Measurements from ENCODE around the gene TM9SF2.

Gene TM9SF2

DNA sequence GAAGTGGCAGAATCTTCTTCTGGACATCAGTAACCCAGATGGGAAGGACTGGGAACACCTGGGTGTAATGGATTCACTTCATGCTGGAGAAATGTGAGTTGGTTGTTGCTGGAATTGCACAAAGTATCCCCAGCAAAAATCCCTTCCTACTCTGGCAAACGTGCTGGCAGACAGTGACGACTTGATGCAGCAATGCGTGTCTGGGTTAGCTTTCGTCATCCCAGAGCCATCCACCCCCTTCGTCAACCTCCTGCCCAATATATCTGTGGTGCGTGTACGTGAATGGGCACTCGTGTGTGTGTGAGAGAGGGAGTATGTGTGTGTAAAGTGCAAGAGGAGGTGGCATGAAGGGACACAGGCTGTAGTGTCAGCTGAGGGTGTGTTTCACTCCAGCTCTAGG, 70.9 kb downstream of the TM9SF2 start:
- TF ChIP-seq GATA3 (IDR thresholded peaks at IDR 0.05; ENCODE audit: low read depth, low read length) (no peak), GATA2 (IDR thresholded peaks at IDR 0.05; ENCODE audit: low read depth, low read length) (no peak)

DNA sequence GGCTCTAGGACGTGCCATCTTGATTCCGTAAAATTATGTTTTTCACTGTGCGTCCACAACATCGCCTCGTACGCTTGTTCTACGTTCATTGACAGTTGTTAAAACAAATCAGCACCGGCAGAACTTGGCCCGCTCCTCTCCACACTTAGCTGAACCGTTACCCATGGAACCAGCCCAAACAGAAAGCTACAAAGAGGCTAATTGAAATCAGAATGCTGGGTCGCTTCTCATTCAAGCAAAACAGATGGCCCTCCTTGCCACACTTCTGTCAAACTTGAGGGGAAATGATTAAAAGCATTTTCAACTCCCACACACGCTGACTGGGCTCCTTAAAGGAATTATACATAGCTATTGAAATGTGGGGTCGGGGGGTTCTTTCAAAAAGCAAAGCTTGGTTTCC, 71.6 kb downstream of the TM9SF2 start:
- TF ChIP-seq GATA2 (IDR thresholded peaks at IDR 0.05; ENCODE audit: low read depth, low read length) (no peak), GATA3 (IDR thresholded peaks at IDR 0.05; ENCODE audit: low read depth, low read length) (no peak)

DNA sequence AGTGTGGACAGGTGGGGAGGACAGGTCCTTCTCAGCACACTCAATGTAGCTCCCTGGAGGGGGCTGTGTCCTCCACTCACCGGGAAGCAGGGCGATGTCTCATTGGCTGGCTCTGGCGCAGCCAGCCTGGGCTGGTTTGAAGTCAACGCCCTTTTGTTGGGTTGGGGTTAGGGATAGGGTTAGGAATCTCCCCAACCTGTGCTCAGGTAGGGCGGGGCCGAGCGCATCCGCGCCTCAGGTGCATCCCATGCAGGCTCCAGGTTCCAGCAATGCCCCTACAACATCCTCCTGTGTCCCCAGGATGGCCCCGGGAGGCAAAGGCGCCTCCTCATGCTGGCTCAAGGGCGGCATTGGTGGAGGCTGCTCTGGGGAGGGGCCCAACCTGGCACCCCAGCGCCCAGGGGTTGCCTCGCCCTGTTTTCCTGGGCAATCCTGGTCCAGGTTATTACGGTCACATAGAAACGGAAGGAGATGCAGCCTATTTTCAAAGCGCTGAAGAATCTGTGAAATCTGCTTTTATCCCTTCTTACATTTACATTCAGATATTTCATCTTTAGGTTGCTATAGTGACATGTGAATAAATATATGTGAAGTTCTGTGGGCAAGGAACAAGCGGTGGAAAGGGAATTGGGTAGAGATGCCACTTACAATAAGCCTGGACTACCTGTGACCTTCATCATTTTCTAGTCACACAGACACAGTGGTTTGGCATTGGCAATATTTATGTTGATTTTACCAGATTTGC, 74.3 kb downstream of the TM9SF2 start:
- no peak for TF ChIP-seq GATA3 (IDR thresholded peaks at IDR 0.05; ENCODE audit: low read depth, low read length)
- TF ChIP-seq GATA2 (IDR thresholded peaks at IDR 0.05; ENCODE audit: low read depth, low read length): no peak

DNA sequence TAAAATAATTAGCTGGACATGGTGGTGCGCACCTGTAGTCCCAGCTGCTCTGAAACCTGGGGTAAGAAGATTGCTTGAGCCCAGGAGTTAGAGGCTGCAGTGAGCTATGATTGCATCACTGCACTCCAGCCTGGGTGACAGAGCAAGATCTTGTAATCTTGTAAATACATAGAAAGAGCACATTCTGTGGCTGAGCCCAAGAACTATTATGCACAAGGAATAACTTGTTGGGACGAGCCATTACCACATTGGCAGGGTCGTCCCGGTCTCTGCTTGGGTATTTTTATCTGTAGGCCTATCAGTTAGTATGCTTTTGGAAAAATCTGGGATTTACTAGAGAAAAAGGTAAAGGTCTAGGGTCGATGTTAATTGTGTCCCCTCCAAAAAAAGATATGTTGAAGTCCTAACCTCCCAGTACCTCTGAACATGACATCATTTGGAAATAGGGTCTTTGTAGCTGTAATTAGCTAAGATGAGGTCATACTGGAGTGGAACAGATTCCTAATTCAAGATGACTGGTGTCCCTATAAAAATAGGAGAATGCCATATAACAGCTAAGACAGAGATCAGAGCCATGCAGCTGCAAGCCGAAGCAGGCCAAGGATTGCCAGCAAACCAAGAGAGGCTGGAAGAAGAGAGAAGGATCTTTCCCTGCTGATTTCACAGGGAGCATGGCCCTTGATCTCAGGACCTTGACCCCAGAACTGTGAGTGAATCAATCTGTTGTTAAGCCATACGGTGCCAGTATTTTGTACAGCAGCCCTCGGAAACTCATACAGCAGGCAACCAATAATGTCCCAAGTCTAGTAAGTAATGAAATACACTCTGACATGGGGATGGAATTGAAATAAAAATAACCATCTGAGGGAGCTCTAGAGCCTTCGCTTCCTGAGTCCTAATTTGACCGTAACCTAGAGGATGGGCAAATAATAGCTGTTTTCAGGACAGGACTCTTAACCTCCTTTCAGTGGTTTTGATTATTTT, 77.0 kb downstream of the TM9SF2 start:
- TF ChIP-seq GATA3 (IDR thresholded peaks at IDR 0.05; ENCODE audit: low read depth, low read length) (no peak), GATA2 (IDR thresholded peaks at IDR 0.05; ENCODE audit: low read depth, low read length) (no peak)

DNA sequence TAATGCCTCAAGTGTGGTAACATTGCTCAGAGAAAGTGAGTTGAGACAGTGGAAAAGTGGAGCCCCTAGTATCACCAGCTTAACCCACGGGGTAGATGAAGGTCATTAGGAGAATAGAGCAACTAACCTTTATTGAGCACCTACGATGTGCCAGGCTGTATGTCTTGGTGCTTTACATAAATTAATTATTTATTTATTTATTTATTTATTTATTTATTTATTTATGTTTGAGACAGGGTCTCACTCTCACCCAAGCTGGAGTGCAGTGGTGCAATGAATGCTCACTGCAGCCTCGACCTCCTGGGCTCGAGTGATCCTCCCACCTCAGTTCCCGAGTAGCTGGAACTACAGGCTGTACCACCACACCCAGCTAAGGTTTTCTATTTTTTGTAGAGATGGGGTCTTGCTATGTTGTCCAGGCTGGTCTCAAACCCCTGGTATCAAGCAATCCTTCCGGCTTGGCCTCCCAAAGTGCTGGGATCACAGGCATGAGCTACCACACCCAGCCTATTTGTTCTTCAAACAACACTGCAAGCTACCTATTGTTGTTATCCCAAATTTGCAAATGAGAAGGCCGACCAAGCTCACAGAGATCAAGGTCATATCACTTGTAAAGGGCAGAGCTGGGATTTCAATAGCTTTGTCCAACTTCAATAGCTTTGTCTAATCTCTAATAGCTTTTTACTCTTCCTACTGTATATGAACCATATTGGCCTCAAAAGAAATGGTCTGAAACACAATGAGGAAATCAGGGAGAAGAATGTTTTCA, 79.4 kb downstream of the TM9SF2 start:
- TF ChIP-seq GATA2 (IDR thresholded peaks at IDR 0.05; ENCODE audit: low read depth, low read length): no peak
- TF ChIP-seq GATA3 (IDR thresholded peaks at IDR 0.05; ENCODE audit: low read depth, low read length): no peak

DNA sequence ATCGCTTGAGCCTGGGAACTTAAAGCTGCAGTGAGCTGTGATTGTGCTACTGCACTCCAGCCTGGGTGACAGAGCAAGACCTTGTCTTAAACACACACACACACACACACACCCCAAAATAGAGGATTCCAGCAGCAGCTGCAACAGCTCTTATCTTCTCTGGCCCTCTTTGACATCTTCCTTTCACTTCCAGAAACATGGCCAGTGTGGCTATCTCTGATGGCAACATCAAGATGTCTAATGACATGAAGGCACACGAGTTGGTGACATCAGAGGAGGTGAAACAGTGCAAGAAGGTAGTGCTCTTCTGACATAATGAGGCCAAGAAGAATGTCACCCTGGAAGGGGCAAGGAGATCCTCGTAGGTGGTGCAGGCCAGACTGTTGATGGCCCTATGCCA, 81.2 kb downstream of the TM9SF2 start:
- TF ChIP-seq GATA2 (IDR thresholded peaks at IDR 0.05; ENCODE audit: low read depth, low read length): no peak
- TF ChIP-seq GATA3 (IDR thresholded peaks at IDR 0.05; ENCODE audit: low read depth, low read length): no peak

DNA sequence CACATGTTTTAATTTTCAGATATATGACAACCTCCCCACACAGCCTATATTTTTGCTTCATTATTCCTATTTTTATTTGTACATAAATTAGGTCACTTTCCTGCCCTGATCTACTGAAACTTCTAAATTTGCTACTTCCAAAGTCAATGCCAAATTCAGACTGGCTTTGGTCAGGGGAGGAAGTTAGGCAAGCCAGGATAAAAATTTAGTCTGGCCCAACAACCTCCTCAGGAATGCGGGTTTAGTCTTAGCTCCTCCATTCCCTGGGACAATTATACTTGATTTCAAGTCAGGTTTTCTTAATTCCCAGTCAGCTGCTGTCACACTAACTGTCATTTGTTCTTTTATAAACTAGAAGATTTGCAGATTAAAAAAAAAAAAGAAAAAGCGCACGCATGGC, 84.3 kb downstream of the TM9SF2 start:
- no peak for TF ChIP-seq GATA2 (IDR thresholded peaks at IDR 0.05; ENCODE audit: low read depth, low read length)
- TF ChIP-seq GATA3 (IDR thresholded peaks at IDR 0.05; ENCODE audit: low read depth, low read length): no peak

DNA sequence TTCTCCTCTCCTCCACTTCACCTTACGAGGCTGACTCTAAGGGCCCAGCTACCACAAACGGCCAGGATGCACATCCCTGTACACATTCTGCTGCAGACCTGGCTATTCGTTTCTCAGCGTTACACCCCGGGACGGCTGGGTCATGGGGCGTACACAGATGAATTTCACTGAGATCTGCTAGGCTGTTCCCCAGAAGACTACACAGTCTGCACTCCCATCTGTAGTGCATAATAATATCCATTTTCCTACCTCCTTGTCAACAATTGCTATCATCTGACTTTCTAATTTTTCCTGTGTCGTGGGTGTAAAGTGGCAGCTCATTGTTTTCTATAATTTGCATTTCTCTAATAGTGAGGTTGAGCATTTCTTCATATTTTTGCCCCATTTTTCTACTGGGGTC, 85.7 kb downstream of the TM9SF2 start:
- TF ChIP-seq GATA3 (IDR thresholded peaks at IDR 0.05; ENCODE audit: low read depth, low read length): no peak
- no peak for TF ChIP-seq GATA2 (IDR thresholded peaks at IDR 0.05; ENCODE audit: low read depth, low read length)

DNA sequence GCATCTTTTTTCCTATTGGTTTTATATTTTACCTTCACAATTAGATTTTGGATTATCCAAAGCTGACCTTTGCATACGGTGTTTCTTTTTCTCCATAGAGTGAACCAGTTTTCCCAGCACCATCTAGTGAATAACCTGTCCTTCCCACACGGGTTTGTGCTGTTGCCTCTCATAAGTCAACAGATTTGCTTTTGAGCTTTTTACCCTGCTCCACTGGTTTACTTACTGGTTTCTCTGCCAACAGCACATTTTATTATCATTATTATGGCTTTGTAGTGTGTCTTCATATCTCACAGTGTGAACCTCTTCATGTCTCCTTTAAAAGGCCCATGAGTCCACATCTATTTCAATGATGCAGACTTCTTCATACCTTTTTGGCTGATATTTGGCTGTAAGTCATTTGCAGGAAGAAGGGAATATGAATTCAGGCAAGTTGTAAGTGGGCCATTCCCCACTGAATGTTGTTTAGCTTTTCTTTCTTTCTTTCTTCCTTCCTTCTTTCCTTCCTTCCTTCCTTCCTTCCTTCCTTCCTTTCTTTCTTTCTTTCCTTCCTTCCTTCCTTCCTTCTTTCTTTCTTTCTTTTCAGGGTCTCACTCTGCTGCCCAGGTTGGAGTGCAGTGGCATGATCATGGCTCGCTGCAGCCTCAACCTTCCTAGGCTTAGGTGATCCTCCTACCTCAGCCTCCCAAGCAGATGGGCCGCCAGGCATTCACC, 86.8 kb downstream of the TM9SF2 start:
- no peak for TF ChIP-seq GATA3 (IDR thresholded peaks at IDR 0.05; ENCODE audit: low read depth, low read length)

DNA sequence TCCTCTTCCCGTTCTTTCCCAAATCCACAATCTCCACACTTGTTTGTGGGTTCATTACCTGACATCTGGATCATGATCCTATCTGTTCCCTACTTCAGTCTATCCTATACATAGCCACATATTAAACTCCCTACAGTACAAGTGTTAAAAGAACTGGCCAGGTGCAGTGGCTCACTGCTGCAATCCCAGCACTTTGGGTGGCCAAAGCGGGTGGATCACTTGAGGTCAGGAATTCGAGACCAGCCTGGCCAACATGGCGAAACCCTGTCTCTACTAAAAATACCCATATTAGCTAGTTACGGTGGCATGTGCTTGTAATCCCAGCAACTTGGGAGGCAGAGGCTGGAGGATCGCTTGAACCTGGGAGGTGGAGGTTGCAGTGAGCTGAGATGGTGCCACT, 88.3 kb downstream of the TM9SF2 start:
- TF ChIP-seq GATA3 (IDR thresholded peaks at IDR 0.05; ENCODE audit: low read depth, low read length) (no peak), GATA2 (IDR thresholded peaks at IDR 0.05; ENCODE audit: low read depth, low read length) (no peak)

DNA sequence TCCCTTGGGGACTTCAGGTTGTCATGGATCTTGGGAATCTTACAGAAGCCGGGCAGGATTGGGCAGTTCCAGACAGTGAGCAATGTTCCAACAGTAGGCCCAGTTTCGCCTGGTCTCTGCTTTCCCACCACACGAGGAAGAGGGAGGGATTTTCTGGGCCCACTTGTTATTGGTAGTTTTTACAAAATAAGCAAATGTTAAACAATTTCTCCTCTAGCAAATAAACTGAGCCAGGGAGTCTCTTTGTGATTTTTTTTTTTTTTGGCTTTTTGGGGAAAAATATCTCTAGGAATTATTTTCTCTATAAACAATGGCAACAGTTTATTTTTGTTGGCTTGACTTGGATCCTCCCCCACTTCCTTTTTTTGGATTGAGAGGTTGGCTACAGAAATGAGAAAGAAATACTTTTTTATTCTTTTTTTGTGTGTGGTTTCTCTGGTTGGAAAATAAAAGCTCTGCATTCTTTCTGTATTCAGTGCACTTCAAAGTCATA, 89.3 kb downstream of the TM9SF2 start:
- TF ChIP-seq GATA2 (IDR thresholded peaks at IDR 0.05; ENCODE audit: low read depth, low read length) (no peak), GATA3 (IDR thresholded peaks at IDR 0.05; ENCODE audit: low read depth, low read length) (no peak)

DNA sequence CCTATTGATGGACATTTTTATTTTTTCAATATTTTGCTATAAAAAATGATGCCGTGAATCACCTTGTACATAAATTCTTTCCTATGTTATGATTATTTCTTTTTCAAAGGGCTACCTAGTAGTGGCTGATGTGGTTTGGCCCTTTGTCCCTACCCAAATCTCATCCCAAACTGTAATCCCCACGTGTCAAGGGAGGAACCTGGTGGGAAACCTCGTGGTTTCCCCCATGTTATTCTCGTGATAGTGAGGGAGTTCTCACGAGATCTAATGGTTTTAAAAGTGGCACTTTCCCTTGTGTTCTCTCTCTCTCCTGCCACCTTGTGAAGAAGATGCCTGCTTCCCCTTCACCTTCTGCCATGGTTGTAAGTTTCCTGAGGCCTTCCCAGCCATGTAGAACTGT, 94.9 kb downstream of the TM9SF2 start:
- TF ChIP-seq GATA2 (IDR thresholded peaks at IDR 0.05; ENCODE audit: low read depth, low read length) (no peak), GATA3 (IDR thresholded peaks at IDR 0.05; ENCODE audit: low read depth, low read length) (no peak)

DNA sequence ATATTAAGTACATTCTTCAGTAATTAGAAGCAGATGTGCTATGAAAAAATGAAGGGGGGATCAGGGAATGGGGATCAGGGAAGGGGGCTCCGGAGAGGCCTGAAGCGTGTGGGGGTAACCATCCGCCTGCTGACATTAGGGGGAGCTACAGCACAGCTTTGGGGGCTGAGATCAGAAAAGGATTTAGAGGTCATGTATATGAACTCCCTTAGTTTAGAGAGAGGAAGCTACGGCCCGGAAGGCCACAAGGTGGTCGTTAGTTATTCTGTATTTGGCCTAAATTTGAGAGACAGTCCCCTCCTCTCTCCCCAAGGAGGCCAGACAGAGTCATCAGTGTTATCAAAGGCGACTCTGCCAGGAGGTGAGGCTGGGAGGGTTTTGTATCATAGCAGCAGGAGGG, 99.0 kb downstream of the TM9SF2 start:
- no peak for TF ChIP-seq GATA2 (IDR thresholded peaks at IDR 0.05; ENCODE audit: low read depth, low read length)

Measured in SH-SY5Y (cell line).